SU-DHL-6 (cell line): ENCODE measurements around the gene PDLIM5.

ENCODE experiments used
- H2AFZ ChIP-seq: fragments of 200-600 bp; sonication (generic); 2 replicates; pipeline ENCODE4 v1.6.1; 2014; ENCODE audit warnings: low read depth, mild to moderate bottlenecking, moderate library complexity, mixed read lengths, antibody characterized with exemption, low read length; ENCODE audit not compliant: severe bottlenecking
- H3F3A ChIP-seq: fragments of 200-600 bp; shearing (Covaris generic); 2 replicates; pipeline ENCODE4 v1.6.0; 2016; ENCODE audit warnings: antibody characterized with exemption, mild to moderate bottlenecking; ENCODE audit not compliant: insufficient read depth
- H3K27ac ChIP-seq: fragments of 200-600 bp; sonication (generic); 2 replicates; pipeline ENCODE4 v1.5.1; 2016; ENCODE audit warnings: low read depth, mild to moderate bottlenecking, low read length, moderate library complexity, mixed read lengths
- H3K27me3 ChIP-seq: fragments of 200-600 bp; sonication (generic), shearing (Covaris generic); 2 replicates; pipeline ENCODE4 v1.6.0; 2014; ENCODE audit warnings: mild to moderate bottlenecking, low read length
- H3K36me3 ChIP-seq: fragments of 200-600 bp; sonication (generic); 2 replicates; pipeline ENCODE4 v1.6.1; 2014; ENCODE audit warnings: mild to moderate bottlenecking, low read length, mixed read lengths
- H3K4me2 ChIP-seq: fragments of 300-600, 200-600 bp; shearing (Covaris generic), sonication (generic); 2 replicates; pipeline ENCODE4 v1.6.0; 2014; ENCODE audit warnings: low read length, low read depth, mild to moderate bottlenecking; ENCODE audit not compliant: poor library complexity, severe bottlenecking
- H3K4me3 ChIP-seq: fragments of 200-600 bp; sonication (generic); 2 replicates; pipeline ENCODE4 v1.5.1; 2014; ENCODE audit warnings: antibody characterized with exemption, low read length, mild to moderate bottlenecking, mixed read lengths; ENCODE audit not compliant: insufficient read depth, poor library complexity, severe bottlenecking
- H3K79me2 ChIP-seq: fragments of 200-600 bp; sonication (generic); 2 replicates; pipeline ENCODE4 v1.6.1; 2014; ENCODE audit warnings: mild to moderate bottlenecking, low read length, moderate library complexity; ENCODE audit not compliant: insufficient read depth
- H3K9ac ChIP-seq: fragments of 200-600 bp; sonication (generic); 2 replicates; pipeline ENCODE4 v1.7.0; 2014; ENCODE audit warnings: mild to moderate bottlenecking, low read length
- H3K9me2 ChIP-seq: fragments of 200-600 bp; sonication (generic); replicated peaks from 2 replicates; pipeline ENCODE4 v1.6.1; 2014; ENCODE audit warnings: low read length; ENCODE audit not compliant: insufficient read depth
- H3K9me3 ChIP-seq: fragments of 200-600 bp; sonication (generic); 2 replicates; pipeline ENCODE4 v1.6.1; 2014; ENCODE audit warnings: low read length, mixed read lengths; ENCODE audit not compliant: insufficient read depth
- H4K20me1 ChIP-seq: fragments of 200-600 bp; sonication (generic); 2 replicates; pipeline ENCODE4 v1.6.1; 2014; ENCODE audit warnings: low read depth, mild to moderate bottlenecking, antibody characterized with exemption, low read length, moderate library complexity, mixed read lengths
- EZH2phosphoT487 ChIP-seq: fragments of 200-600 bp; sonication (generic), shearing (Covaris generic); conservative IDR thresholded peaks from 2 replicates; pipeline ENCODE4 v1.6.1; 2018; ENCODE audit warnings: mild to moderate bottlenecking, antibody characterized with exemption, low read length, moderate library complexity, mixed read lengths
- TF ChIP-seq, protein P1 (sequence below): fragments of 200-600 bp; sonication (generic); IDR thresholded peaks from one replicate; pipeline ENCODE4 v1.5.1; 2017; ENCODE audit warnings: antibody characterized with exemption, mild to moderate bottlenecking, low read length, moderate library complexity; ENCODE audit not compliant: insufficient read depth, poor library complexity, severe bottlenecking

PDLIM5 gene

DNA sequence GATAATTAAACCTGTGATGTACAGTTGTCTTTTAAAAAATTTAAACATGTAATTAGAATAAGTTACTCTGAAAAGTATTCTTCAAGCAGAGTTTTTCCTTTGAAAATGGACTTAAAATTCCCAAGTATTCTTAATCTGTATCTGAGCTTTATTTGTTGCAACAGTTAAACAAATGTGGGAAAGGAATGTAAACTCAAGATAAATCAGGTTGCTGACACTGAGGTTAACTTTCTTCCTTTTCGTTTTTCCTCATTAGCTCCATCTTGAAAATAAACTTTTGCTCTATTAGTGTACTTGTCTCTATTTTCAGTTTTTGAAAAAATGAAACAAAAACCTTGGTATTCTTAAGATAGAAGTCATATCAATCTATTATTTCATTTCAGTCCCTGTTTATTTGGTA is 161.5 kb downstream of the PDLIM5 start:
- H3K36me3 ChIP-seq = no peaks in the 10 kb centered on the region
- H3K27ac ChIP-seq = no peak overlapping the region
- TF ChIP-seq, protein P1, sequence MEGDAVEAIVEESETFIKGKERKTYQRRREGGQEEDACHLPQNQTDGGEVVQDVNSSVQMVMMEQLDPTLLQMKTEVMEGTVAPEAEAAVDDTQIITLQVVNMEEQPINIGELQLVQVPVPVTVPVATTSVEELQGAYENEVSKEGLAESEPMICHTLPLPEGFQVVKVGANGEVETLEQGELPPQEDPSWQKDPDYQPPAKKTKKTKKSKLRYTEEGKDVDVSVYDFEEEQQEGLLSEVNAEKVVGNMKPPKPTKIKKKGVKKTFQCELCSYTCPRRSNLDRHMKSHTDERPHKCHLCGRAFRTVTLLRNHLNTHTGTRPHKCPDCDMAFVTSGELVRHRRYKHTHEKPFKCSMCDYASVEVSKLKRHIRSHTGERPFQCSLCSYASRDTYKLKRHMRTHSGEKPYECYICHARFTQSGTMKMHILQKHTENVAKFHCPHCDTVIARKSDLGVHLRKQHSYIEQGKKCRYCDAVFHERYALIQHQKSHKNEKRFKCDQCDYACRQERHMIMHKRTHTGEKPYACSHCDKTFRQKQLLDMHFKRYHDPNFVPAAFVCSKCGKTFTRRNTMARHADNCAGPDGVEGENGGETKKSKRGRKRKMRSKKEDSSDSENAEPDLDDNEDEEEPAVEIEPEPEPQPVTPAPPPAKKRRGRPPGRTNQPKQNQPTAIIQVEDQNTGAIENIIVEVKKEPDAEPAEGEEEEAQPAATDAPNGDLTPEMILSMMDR = no peak
- no peak for TF ChIP-seq EZH2phosphoT487
- no peaks in the 10 kb centered on the region for H3K9me2 ChIP-seq
- H2AFZ ChIP-seq = no peak overlapping the region
- H4K20me1 ChIP-seq = no peaks in the 10 kb centered on the region
- no peak overlapping the region for H3K4me3 ChIP-seq
- no peaks in the 10 kb centered on the region for H3K79me2 ChIP-seq
- H3K27me3 ChIP-seq = no peaks in the 10 kb centered on the region
- H3K9me3 ChIP-seq = no peaks in the 10 kb centered on the region
- no peak overlapping the region for H3K9ac ChIP-seq
- H3F3A ChIP-seq = no peaks in the 10 kb centered on the region
- no peak overlapping the region for H3K4me2 ChIP-seq

DNA sequence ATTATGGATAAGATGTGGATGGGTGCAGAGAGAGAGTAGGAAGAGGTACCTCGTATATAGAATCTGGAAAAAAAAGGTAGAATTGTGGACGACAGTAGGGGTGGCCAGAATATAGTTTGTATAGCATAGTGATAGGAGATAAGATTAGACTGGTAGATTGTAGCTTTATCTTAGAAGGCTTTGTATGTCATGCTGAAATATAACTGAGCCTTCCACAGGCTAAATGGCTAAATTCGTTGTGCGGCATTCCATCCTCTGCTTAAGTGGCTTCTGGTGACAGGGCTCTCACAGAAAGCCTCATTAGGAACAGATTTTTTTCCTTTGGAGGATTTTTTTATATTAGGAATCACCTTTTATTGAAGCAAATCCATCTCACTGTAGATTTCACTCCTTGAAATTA is 163.7 kb downstream of the PDLIM5 start:
- Histone ChIP-seq H3K27me3 (no peaks in the 10 kb centered on the region), H3K9me3 (no peaks in the 10 kb centered on the region), H3K27ac (no peak overlapping the region), H3K9me2 (no peaks in the 10 kb centered on the region), H2AFZ (no peak overlapping the region), H4K20me1 (no peaks in the 10 kb centered on the region), H3K4me2 (no peak overlapping the region), H3K79me2 (no peaks in the 10 kb centered on the region), H3K36me3 (no peaks in the 10 kb centered on the region), H3K9ac (no peak overlapping the region), H3F3A (no peaks in the 10 kb centered on the region), H3K4me3 (no peak overlapping the region)
- TF ChIP-seq, protein P1 = no peak
- TF ChIP-seq EZH2phosphoT487 = no peak

DNA sequence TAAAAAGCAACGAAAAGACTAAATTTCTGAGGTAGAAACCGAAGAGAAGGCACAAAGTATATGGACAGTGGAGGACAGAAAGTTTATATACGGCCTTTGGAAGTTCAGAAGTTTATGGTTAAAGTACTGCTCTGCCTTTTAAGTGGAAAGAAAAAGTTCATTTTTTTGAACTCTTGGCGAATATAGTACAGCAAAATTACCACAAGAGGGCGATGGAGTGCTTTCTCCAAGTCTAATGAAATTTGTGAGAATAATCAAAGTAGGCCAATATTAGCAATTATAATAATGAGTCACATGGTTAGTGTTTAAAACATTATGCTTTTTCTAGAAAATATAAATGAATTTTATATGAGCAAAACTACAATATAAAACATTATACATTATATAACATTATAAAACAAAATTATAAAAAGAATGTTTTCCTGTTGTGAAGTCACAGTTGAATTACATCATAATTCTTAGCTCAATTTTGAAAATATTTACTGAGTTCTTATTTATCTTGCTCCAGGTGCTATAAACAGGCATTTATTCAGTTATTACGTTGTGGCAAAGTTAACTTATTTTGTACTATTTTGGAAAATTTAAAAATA is 169.8 kb downstream of the PDLIM5 start:
- H3K27ac ChIP-seq = no peak overlapping the region
- H3K79me2 ChIP-seq = no peaks in the 10 kb centered on the region
- H3K9ac ChIP-seq = no peak overlapping the region
- no peaks in the 10 kb centered on the region for H3F3A ChIP-seq
- no peaks in the 10 kb centered on the region for H3K36me3 ChIP-seq
- H3K9me2 ChIP-seq = no peaks in the 10 kb centered on the region
- H3K4me2 ChIP-seq = no peak overlapping the region
- H4K20me1 ChIP-seq = no peaks in the 10 kb centered on the region
- H3K4me3 ChIP-seq = no peak overlapping the region
- H2AFZ ChIP-seq = no peak overlapping the region
- no peaks in the 10 kb centered on the region for H3K9me3 ChIP-seq
- no peak for TF ChIP-seq EZH2phosphoT487
- TF ChIP-seq, protein P1 = peak; percentile 27
- no peaks in the 10 kb centered on the region for H3K27me3 ChIP-seq
